ENCODE results near the gene OAT.
"Not testable (repeated sequence)": the region's sequence is repeated elsewhere in the genome, so short reads cannot be mapped to it uniquely, and the experiment has no call there.

The OAT gene

DNA sequence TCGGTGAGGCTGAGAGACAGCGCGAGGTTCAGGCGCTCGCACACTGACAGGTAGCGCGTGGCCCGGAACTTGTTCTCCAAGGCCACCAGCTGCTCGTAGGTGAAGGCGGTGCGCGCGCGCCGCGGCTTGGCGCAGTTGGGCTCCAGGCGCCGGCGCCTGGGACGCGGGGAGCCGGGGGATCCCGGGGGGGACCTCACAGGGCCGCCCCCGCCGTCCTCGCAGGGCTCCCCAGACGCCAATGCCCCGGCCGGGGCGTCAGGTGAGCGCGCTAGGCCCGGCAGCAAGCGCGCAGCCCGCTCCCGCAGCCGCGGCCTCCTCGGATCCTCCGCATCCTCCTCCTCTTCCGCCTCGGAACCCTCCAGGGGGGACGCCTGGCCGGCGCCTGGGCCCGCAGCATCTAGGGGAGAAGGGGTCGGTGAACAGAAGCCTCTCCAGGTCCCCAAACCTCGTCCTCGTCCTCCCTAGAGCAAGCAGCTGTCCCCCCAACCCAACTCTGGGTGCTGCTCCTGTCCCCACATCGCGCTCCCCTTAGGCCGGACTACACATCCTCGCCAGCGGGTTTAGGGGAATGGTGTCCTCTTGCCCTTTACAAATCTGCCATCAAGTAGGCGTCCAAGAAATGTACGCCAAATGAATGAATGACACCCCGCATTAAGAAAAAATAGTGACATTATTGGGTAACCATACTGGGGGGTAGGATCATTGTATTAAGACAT lies 29.2 kb upstream of the OAT start:
- DNase-seq (ENCODE audit: low spot score) = no peak

DNA sequence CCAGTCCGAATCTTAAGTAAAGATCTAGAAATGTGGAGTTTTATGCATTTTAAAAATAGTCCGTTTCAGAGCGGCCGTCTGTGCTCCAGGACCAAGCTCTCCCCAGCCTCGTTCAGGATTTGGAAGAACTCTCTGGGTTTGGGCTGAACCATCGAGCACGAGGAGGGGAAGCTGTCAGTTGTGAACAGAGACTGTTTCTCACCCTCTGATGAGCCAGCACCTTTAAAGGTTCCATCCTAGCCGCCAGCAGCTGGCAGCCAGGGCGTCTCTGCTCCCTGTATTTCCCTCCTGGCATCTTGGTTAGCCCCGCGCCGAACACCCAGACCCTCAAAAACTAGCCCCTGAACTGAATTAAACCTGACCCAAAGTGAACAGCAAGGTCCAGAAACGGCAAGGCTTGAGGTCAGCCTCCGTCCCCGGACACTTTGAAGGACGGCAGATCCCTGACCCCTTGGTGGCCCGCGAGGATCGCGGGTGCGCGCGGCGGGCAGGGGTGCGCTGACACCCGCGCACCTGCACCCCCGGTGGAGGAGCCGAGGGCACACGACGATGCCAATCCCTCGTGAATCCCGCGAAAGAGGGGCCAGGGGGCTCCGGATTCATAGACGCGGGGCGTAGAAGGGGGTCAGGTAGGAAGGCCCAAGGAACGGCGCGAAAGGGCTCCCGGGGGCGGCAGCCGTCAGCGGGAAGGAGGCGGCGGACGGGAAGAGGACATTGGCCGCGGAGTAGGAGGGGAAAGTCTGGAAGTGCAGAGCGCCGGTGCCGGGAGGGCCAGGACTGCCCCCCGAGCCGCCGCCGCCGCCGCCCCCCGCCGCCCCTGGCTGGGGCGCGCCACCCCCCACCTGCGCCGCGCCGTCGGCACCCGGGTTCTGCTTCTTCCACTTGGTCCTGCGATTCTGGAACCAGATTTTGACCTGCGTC lies 28.4 kb upstream of the OAT start:
- DNase-seq (ENCODE audit: low spot score) = no peak

DNA sequence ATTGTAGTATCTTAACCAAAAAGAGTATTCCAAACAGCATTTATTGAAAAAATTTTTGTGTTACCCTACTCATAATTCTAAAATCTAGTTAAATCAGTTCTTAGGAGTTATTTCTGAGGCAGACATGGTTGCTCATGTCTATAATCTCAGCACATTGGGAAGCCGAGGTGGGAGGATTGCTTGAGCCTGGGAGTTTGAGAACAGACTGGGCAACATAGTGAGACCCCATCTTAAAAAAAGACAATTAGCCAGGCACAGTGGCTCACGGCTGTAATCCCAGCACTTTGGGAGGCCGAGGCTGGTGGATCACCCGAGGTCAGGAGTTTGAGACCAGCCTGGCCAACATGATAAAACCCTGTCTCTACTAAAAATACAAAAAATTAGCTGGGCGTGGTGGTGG lies 23.0 kb upstream of the OAT start:
- not testable (repeated sequence) for DNase-seq (ENCODE audit: low spot score)

DNA sequence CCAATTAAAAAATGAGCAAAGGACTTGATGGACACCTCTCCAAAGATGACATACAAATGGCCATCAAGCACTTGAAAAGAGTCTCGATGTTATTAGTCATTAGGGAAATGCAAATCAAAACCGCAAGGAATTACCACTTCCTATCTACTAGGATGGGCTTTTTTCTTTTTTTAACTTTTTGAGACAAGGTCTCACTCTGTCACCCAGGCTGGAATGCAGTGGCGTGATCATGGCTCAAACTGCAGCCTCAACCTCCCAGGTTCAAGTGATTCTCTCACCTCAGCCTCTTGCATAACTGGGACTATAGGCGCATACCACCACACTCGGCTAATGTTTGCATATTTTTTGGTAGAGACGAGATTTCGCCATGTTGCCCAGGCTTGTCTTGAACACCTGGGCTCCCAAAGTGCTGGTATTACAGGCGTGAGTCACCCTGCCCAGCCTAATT lies 17.5 kb upstream of the OAT start:
- DNase-seq (ENCODE audit: low spot score) = no peak

DNA sequence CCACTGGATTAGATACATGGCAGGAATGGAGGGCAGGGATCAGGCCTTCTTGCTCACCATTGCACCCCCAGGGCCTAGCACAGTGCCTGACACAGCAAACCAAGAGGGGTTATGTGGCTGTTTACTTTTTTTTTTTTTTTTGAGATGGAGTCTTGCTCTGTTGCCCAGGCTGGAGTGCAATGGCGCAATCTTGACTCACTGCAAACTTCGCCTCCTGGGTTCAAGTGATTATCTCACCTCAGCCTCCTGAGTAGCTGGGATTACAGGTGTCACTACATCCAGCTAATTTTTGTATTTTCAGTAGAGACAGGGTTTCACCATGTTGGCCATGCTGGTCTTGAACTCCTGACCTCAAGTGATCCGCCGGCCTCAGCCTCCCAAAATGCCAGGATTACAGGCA lies 17.0 kb upstream of the OAT start:
- DNase-seq (ENCODE audit: low spot score) = not testable (repeated sequence)

DNA sequence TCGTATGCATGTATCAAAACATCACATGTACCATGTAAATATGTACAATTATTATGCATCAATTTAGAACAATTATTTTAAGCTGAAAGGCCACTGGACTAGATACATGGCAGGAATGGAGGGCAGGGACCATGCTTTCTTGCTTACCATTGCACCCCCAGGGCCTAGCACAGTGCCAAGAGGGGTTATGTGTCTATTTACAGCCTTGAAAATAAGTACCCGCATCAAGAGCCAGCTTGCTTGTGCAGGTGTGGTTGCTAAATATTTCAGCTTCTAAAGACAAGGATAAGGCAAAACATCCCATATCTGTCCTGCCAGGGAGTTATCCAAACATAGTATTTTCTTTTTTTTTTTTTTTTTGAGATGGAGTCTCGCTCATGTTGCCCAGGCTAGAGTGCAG lies 14.7 kb upstream of the OAT start:
- no peak for DNase-seq (ENCODE audit: low spot score)

DNA sequence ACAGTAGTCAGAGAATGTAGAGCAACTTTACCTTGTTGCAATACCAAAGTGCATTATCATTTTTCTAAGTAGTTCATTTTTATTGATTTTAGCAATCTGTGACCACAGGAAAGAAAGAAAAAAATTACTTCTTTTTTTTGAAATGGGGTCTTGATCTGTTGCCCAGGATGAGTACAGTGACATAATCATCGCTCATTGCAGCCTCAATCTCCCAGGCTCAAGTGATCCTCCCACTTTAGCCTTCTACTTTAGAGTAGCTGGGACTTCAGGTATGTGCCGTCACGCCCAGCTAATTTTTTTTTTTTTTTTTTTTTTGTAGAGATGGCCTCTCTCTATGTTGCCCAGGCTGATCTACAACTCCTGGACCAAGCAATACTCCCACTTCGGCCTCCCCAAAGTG lies 11.4 kb upstream of the OAT start:
- no peak for DNase-seq (ENCODE audit: low spot score)

DNA sequence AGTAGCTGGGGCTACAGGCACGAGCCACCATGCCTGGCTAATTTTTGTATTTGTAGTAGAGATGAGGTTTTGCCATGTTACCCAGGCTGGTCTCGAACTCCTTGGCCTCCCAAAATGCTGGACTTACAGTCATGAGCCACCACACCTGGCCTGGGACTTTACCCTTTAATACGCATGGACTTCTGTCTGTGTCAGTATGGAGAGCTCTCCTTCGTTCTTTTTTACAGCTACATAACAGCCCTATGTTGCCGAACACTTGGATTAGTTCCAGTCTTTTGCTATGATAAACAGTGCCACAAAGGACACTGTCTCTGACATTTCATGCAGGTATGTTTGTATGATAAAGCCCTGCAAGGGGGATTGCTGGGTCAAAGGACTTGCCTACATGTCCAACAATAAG lies 10.9 kb upstream of the OAT start:
- DNase-seq (ENCODE audit: low spot score) = no peak

DNA sequence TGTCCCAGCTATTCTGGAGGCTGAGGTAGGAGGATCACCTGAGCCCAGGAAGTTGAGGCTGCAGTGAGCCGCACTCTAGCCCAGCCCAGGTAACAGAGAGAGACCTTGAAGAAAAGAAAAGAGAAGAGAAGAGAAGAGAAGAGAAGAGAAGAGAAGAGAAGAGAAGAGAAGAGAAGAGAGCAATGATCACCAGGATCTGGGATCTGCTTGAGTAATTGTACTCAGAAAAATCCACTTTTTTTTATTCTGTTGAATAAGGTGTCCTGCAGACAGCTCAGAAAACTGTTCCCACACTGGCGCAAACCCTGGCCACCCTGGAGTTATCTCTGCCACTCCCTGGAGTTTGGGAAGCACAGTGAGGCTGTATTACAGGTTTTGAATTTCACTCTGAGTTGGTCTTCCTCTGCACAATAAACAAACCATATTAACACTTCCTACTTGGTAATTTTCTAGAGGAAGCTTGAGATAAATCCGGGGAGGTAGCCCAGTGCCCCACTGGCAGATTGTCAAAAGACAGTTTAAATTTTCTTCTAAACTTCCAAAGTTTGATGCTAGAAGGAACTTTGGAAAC lies 9.6 kb upstream of the OAT start:
- no peak for DNase-seq (ENCODE audit: low spot score)

DNA sequence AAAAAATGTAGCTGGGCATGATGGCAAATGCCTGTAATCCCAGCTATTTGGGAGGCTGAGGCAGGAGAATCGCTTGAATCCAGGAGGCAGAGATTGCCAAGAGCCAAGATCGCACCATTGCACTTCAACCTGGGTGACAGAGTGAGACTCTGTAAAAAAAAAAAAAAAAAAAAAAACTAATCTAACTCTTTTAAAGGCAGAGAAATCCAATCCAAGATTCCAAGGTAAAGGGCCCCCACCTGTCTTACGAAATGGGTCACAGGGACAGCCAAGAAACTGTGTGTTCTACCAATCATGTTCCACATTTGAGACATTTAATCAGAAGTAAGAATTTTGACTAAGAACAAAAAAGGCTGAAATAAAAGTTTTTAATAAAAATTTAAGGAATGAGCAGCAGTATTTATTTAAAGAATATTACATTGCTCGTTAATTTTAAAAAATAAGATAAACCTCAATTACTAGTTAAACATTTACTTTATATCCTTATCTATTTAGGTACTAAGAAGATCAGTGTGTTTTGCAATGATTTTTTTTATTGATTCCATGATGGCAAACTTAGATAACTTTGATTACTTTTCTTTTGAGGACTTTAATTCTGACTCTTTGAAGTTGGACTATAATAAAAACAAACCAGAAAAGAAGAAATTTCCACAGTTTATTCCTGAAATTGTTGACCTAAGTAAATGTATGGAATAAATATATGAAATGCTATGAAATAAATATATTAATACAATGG lies 6.7 kb upstream of the OAT start:
- no peak for DNase-seq (ENCODE audit: low spot score)

DNA sequence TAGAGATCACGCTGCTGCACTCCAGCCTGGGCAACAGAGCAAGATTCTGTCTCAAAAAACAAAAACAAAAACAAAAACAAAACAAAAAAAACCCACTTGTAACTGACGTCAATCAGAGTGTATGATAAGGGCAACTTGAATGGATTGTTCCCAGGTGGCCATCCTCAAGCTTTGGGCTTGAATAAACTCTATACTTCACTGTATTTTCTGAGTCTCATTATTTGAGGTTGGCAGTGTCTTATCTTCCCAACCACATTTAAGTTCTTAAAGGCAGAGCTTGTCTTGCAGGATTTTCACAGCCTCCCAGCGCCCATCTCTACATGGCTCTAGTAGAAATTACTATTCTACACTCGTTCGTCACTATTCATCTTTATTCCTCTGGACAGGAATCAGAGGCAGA lies 5.1 kb upstream of the OAT start:
- DNase-seq (ENCODE audit: low spot score) = no peak

DNA sequence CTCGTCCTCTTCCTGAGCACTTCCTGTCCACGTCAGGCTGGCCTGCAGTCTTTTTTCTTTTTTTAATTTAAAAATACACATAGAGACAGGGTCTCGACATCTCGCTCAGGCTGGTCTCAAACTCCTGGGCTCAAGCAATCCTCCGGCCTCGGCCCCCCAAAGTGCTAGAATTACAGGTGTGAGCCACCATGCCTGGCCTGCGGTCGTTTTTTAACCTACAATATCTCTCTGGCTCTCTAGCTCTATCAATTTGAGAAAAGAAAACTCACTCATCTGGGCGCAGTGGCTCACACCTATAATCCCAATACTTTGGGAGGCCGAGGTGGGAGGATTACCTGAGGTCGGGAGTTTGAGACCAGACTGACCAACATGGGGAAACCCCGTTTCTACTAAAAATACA lies 4.0 kb upstream of the OAT start:
- no peak for DNase-seq (ENCODE audit: low spot score)

DNA sequence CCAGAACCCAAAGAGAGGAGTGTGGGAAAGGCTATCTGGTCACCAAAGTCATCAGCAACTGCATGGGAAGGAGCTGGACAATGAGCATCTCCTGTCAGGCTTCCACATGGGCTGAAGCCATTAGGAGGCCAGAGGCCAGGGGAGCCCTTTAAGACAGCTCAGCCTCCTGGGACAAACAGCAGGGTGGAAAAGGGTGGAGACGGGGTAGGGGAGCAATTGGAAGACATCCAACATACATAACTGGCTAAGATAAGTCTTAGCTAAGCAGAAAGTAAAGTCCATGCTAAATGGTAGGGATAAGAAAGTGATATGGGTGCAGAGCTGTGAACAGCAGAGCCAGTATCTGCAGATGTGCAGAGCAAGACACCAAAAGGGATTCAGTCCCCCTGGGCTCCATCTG lies 1.5 kb upstream of the OAT start:
- DNase-seq (ENCODE audit: low spot score) = no peak

DNA sequence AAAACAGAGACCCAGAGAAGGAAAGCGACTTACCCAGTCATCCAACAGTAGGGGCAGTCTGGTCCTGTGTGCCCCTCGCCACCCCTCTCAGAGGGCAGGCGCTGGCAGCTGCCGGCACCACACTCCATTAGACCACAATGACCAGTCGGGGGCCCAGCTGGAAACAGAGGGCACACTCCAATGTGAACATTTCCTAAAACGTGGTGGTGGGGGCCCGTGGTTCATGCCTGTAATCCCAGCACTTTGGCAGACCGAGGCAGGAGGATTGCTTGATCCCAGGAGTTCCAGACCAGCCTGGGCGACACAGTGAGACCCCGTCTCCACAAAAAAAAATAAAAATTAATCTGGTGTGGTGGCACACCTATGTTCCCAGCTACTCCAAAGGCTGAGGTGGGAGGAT lies 912 bp upstream of the OAT start:
- no peak for DNase-seq (ENCODE audit: low spot score)

DNA sequence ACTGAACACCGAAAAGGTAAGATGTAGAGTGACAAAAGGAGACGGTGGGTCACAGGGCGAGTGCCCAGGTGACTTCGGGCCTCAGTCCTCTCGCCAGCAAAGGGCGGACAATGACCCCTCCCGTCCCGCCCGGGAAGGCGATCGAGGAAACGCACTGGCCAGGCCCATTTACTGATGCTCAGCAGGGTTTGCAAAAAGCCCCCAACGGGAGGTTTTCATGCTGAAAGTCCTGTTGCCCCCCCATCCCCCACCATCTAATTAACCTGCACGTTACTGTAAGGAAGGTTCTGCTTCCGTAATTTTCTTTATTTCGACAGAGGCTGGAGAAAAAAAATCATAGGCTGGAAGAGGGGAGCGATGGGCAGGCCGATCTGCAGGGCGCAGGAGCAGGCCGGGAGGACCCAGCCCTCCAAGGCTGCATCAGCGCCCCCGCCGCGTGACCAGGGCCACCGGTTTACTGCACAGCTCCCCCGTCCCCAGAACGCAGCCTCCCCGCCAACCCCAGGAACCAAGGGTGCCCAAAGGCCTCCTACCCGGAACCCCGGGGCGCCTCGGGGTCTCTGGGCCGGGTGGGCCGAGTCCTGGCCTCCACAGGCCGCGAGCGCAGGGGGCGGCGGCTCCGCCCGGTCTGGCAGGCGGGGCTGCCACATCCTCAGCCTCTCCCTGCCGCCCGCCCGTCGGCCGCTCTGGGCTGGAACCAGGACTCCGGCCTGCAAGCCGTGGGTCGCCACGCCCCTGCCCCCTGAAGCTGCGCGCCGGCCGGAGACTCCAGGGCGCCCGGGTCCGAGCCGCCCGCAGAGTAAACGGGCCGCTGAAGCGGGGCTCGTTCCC lies 613 bp downstream of the OAT start:
- DNase-seq (ENCODE audit: low spot score) = peak; percentile 37

DNA sequence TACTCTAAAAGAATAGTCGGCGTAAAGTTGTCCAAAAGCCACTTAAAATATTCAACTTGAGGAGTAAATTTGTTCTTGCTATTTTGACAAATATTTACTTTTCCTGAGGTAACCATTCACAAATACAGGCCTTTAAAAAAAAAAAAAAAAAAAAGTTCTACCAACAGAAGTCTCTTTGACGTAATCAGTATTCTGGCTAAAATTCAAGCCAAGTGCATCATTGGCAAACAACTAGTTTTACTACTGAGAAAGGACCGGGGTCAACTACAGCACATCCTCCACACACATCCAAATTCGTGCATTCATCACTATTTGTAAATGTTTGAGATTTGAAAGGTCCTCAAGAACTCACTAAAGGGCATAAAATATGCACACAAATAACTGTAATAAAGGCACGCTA lies 2.0 kb downstream of the OAT start:
- DNase-seq (ENCODE audit: low spot score) = peak; percentile 55

DNA sequence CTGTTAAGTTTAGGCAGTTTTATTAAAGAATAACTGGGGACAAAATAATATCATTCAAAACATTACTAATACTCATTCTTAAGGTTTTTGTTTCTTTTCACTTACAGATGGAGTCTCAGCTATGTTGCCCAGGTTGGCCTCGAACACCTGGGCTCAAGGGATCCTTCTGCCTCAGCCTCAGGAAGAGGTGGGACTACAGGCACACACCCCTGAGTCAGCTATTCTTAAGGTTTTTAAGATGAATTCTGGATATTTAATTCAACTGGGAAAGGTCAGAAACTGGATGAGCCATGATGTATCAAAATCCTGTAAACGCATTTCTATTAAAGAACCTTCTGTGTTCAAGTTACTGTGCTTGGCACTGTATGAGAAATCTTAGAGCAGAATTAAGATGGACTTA lies 3.5 kb downstream of the OAT start:
- DNase-seq (ENCODE audit: low spot score) = no peak

DNA sequence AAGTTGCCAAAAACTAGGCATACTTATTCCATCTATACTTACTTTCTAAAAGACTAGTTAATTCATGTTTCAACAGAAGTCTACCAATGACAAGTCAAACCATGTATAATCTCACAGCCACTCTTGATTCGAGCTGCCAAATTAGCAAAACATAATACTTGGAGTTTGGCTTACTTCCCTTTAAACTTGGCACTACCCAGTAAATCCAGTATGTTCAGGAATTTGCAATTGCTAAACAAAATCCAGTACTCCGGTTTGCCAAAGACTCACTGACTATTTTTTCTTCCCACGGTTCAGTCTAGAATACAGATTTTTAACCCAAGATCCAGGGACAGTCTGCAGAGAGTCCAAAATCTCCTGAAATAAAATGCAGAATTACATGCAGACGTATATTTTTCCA lies 4.6 kb downstream of the OAT start:
- DNase-seq (ENCODE audit: low spot score) = peak; percentile 51

DNA sequence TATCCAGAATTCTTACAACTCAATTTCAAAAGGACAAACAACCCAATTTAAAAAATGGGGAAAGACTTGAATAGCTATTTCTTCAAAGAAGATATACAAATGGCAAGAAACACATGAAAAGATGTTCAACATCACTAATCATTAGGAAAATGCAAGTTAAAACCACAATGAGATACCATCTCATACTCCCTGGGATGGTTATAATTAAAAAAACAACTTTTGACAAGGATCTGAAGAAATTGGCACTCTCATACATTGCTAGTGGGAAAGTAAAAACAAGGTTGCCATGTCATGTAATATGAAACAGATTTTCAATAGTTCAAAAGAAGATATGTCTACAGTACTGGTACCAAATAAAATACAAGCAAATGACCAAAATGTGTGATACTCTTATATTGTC lies 9.0 kb downstream of the OAT start:
- DNase-seq (ENCODE audit: low spot score) = no peak

DNA sequence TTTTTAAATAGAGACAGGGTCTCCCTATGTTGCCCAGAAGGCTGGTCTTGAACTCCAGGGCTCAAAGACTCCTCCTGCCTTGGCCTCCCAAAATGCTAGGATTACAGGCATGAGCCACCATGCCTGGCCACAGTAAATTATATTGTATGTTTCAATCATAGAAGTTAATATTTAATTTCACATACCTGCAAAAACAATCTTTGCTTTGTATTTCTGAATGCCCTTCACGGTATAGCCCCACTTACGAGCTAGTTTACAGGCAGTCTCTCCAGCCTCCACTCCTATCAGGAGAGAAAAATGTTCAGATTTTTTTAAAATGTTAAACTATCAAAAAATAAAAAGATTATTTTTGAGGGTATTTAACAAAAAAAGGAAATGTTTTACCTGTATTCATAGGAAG lies 10.4 kb downstream of the OAT start:
- DNase-seq (ENCODE audit: low spot score) = no peak

DNA sequence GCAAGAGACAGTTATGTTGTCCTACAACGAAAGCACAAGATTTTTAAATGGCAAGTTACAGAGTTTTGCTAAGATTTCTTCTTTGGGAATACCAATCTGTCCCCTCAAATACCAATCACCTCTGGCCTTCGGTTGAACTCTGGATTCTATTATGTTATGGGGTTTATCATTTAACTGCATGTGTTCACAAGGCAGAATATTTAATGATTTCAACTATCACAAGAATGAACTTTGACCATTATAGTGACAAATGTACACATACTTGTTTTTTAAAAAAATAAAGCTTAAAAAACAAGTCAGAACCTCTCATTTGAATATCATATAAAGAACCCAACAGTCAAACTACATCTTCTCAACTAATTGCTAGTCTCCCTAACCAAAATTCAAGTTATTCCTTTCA lies 11.3 kb downstream of the OAT start:
- DNase-seq (ENCODE audit: low spot score) = no peak

DNA sequence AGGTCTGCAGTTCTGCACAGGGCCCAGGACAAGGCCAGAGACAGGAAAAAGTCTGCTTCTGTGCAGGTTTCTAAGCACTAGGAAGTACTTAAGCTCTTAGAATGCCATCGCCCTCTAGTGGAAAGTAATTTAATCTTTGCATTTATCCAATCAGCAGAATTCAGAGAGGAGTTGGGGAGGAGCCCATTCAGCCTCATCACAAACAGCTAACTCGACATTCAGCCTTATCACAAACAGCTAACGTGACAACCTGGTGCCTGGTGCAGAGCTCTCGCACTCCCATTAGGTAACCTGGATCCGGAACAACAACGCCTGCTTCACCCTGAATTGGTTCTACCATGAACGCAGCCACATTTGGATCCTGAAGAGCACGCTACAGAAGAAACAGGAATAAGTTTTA lies 15.2 kb downstream of the OAT start:
- peak; percentile 89 for DNase-seq (ENCODE audit: low spot score)
